Breast epithelium (tissue), 4 donors: ENCODE data around the gene PCDH15. TPM values are rescaled to one million over a fixed set of nuclear protein-coding genes. Genes with fewer than 3 reads are reported as not detected.

Experiments
- DNase-seq, 2 donors: peaks; one replicate each; pipeline ENCODE4 v3.0.0-alpha.2; 2019; ENCODE audit warnings: low spot score in 2 of 2
- H3K27ac ChIP-seq, 2 donors: fragments of 200-600 bp; sonication (generic) in 1 of 2; one replicate each; pipeline ENCODE4 v1.5.1; 2016 to 2019; ENCODE audit warnings: mild to moderate bottlenecking in 1 of 2
- H3K27me3 ChIP-seq, 2 donors: fragments of 200-600 bp; sonication (generic) in 1 of 2; one replicate each; pipeline versions ENCODE4 v1.5.1 to v1.6.0; 2017 to 2019; ENCODE audit warnings: control low read depth in 1 of 2, mild to moderate bottlenecking in 1 of 2
- H3K36me3 ChIP-seq: fragments of 200-600 bp; one replicate; pipeline ENCODE4 v1.5.1; 2019
- H3K4me1 ChIP-seq, 2 donors: fragments of 200-600 bp; sonication (generic); one replicate each; pipeline ENCODE4 v1.5.1; 2016 to 2019; ENCODE audit warnings: control low read depth in 1 of 2
- H3K4me3 ChIP-seq, 3 donors: fragments of 200-600 bp; sonication (generic); 1 replicate in 2 of 3; 2 replicates in 1 of 3; pipeline ENCODE4 v1.5.1; 2016 to 2019; ENCODE audit warnings: mild to moderate bottlenecking in 3 of 3, moderate library complexity in 2 of 3
- H3K9me3 ChIP-seq, 2 donors: fragments of 200-600 bp; sonication (generic) in 1 of 2; one replicate each; pipeline ENCODE4 v1.5.1; 2016 to 2019; ENCODE audit warnings: control low read depth in 1 of 2
- POLR2A ChIP-seq: fragments of 450-650 bp; IDR thresholded peaks from one replicate; pipeline ENCODE4 v1.6.1; 2016; ENCODE audit warnings: antibody characterized with exemption, mild to moderate bottlenecking, moderate library complexity
- POLR2AphosphoS5 ChIP-seq, 3 donors: sonication (generic); formaldehyde crosslinking; IDR thresholded peaks; one replicate each; pipeline ENCODE4 v1.6.1; 2017; ENCODE audit warnings: antibody characterized with exemption in 3 of 3
- intact Hi-C: fragments of 100-400 bp; cut with DNase I; formaldehyde crosslinking; loops from one replicate; pipeline ENCODE4 v1.15.1; 2023; ENCODE audit warnings: low total_unique reads
- total RNA-seq, 3 donors: library from RNA; depleted of rRNA; stranded (reverse); fragments of >200 nt; gene quantifications; one replicate each; pipeline ENCODE4 v1.1.0, GENCODE V29; 2016
- TF ChIP-seq, protein P1 (sequence below), 3 donors: fragments of 450-650 bp; IDR thresholded peaks; one replicate each; pipeline ENCODE4 v1.5.1; 2016 to 2017; ENCODE audit warnings: antibody characterized with exemption in 3 of 3, mild to moderate bottlenecking in 3 of 3, moderate library complexity in 3 of 3

PCDH15 gene
- total RNA-seq, 3 donors from 2014 or later, result not detected

DNA sequence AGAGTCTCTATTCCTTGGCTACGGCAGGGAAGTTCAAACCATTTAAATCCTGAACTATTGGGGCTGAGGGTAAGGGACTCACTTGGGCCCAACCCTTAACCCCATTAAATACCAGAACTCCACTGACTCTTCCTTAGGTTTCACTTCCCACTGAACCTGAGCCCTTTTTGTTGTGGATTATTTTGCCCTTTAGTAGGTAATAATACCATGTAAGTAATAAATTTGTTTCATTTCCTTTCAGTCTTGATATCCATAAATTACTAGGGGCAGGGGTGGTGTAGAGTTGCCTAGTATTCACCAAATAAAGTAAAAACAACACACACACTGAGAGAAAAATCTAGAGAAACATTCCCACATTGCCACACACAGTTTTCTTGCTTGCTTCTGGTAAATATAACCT lies 352.0 kb downstream of the PCDH15 start:
- no peak overlapping the region for H3K4me3 ChIP-seq
- DNase-seq, result no peak
- H3K27me3 ChIP-seq, result no peaks in the 10 kb centered on the region
- H3K9me3 ChIP-seq, result no peaks in the 10 kb centered on the region
- TF ChIP-seq, protein P1, sequence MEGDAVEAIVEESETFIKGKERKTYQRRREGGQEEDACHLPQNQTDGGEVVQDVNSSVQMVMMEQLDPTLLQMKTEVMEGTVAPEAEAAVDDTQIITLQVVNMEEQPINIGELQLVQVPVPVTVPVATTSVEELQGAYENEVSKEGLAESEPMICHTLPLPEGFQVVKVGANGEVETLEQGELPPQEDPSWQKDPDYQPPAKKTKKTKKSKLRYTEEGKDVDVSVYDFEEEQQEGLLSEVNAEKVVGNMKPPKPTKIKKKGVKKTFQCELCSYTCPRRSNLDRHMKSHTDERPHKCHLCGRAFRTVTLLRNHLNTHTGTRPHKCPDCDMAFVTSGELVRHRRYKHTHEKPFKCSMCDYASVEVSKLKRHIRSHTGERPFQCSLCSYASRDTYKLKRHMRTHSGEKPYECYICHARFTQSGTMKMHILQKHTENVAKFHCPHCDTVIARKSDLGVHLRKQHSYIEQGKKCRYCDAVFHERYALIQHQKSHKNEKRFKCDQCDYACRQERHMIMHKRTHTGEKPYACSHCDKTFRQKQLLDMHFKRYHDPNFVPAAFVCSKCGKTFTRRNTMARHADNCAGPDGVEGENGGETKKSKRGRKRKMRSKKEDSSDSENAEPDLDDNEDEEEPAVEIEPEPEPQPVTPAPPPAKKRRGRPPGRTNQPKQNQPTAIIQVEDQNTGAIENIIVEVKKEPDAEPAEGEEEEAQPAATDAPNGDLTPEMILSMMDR (IDR thresholded peaks at IDR 0.05), result no peak
- TF ChIP-seq POLR2A (no peak), POLR2AphosphoS5 (IDR thresholded peaks at IDR 0.05) (no peak)
- H3K27ac ChIP-seq, result no peak overlapping the region
- no peaks in the 10 kb centered on the region for H3K36me3 ChIP-seq
- H3K4me1 ChIP-seq, result no peaks in the 10 kb centered on the region
- intact Hi-C loops, result no loop called here

DNA sequence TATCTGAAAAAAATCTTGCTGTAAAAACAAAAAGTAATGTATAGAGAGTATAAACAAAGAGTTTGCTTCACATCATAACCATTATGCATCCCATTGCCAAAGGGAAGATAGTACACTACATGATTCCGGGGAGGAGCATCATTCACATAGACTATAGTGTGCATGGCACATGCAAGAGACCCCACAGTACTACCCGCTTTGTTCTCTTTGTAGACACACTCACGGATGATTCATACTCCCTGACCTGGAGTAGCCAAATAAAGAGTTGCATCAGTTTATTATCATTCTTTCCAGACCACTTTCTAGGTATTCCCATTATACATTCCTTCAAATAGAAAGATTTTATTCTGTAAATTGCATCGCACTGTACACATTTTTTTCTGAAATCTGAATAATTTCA lies 356.9 kb downstream of the PCDH15 start:
- Histone ChIP-seq H3K27ac (no peak overlapping the region), H3K27me3 (no peaks in the 10 kb centered on the region), H3K4me1 (no peaks in the 10 kb centered on the region), H3K9me3 (no peaks in the 10 kb centered on the region), H3K4me3 (no peak overlapping the region), H3K36me3 (no peaks in the 10 kb centered on the region)
- no peak for DNase-seq
- intact Hi-C loops, result no loop called here
- TF ChIP-seq POLR2AphosphoS5 (IDR thresholded peaks at IDR 0.05) (no peak), POLR2A (no peak)
- TF ChIP-seq, protein P1 (IDR thresholded peaks at IDR 0.05), result no peak

DNA sequence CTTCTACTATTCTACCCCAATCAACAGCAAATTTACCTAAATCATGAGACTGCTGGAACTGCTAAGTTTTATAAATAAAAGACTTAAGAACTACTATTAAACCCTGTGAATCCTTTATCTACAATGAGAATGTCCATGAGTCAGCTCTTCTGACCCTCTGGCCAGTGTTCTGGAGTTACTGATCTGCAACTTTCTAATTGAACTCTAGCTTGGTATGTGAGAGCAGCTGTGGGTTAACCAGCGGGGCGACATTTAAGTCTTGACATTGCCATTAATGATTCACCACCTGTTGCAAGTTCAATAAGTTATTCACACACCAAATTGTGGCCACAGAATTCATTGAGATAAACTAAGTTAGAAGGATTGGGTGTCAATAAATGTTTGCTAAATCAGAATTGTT lies 359.8 kb downstream of the PCDH15 start:
- no peaks in the 10 kb centered on the region for H3K27me3 ChIP-seq
- H3K9me3 ChIP-seq, result no peaks in the 10 kb centered on the region
- no peak for DNase-seq
- no peak overlapping the region for H3K4me3 ChIP-seq
- no peak overlapping the region for H3K27ac ChIP-seq
- intact Hi-C loops, result no loop called here
- TF ChIP-seq POLR2A (no peak), POLR2AphosphoS5 (IDR thresholded peaks at IDR 0.05) (no peak)
- TF ChIP-seq, protein P1 (IDR thresholded peaks at IDR 0.05), result no peak
- H3K36me3 ChIP-seq, result no peaks in the 10 kb centered on the region
- no peaks in the 10 kb centered on the region for H3K4me1 ChIP-seq

DNA sequence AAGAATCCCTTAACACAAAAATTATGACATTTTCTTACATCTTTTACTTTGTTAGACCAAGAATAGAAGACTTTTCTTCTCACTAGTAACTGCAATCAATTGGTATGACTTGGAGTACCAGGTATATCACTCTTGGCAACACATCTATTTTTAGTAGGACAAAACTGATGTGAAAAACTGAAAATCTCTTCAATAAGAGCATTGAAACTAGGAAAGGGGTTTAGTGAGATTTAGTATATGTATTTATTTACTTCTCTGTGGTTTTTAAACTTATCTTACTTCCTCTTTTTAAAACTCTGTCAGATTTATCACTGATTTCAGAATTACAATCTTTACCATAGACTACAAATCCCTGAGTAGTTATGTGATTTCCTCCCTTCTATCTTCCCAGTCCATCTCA lies 366.2 kb downstream of the PCDH15 start:
- H3K4me3 ChIP-seq, result no peak overlapping the region
- TF ChIP-seq POLR2A, result no peak
- TF ChIP-seq, protein P1 (IDR thresholded peaks at IDR 0.05), result no peak
- TF ChIP-seq POLR2AphosphoS5 (IDR thresholded peaks at IDR 0.05), result no peak
- intact Hi-C loops, result no loop called here
- no peaks in the 10 kb centered on the region for H3K36me3 ChIP-seq
- no peak for DNase-seq
- H3K9me3 ChIP-seq, result no peaks in the 10 kb centered on the region
- no peaks in the 10 kb centered on the region for H3K27me3 ChIP-seq
- H3K4me1 ChIP-seq, result no peaks in the 10 kb centered on the region
- no peak overlapping the region for H3K27ac ChIP-seq

DNA sequence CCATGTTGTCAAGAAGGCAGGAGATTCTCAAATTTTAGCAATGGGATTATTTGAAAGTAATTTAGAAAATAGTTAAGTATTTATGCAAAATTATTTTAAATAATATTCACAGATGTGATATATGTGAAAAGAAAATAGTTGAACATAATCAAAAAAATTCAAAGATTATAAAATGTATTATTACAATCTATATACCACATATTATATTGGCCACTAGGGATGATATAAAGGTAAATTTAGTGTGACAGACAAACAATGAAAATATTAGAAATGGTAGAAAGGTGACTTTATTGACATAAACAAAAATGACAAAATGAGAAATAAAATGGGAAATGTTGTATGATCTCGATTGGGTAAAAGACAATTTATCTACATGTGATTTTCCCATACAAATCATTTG lies 385.5 kb downstream of the PCDH15 start:
- Histone ChIP-seq H3K9me3 (no peaks in the 10 kb centered on the region), H3K27ac (no peak overlapping the region), H3K4me1 (no peaks in the 10 kb centered on the region), H3K4me3 (no peak overlapping the region), H3K27me3 (no peaks in the 10 kb centered on the region), H3K36me3 (no peaks in the 10 kb centered on the region)
- no peak for DNase-seq
- TF ChIP-seq POLR2AphosphoS5 (IDR thresholded peaks at IDR 0.05) (no peak), POLR2A (no peak)
- TF ChIP-seq, protein P1 (IDR thresholded peaks at IDR 0.05), result no peak
- intact Hi-C loops, result no loop called here
